Activated naive CD8-positive, alpha-beta T cell treated with anti-CD3 and anti-CD28 coated beads, Interleukin-2, amount 50 U/mL, for 16 hours (primary cell): ENCODE data around the gene RBM19.

ENCODE experiments used
- DNase-seq: peaks from one replicate; pipeline ENCODE4 v3.0.0-alpha.2; 2020; ENCODE audit warnings: low read depth, low spot score

The RBM19 gene

DNA sequence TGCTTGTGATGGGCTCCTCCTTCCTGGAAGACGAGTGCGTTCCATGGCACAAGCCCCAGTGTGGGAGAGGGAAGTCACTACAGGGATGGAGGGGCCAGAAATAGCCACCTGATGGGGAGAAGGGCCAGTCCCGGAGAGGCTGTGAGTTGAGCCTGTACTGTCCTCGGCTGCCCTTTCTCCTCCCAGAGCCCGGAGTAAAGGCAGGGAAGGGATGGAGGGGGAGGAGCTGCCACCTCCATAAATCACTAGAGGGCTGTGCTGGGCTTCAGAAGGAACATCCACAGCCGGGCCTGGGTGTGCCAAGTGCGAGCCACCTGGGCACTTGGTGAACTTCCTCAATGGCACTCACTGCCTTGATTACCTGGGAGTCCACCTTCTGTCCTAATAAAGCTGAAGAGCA lies 110.1 kb downstream of the RBM19 start:
- no peak for DNase-seq

DNA sequence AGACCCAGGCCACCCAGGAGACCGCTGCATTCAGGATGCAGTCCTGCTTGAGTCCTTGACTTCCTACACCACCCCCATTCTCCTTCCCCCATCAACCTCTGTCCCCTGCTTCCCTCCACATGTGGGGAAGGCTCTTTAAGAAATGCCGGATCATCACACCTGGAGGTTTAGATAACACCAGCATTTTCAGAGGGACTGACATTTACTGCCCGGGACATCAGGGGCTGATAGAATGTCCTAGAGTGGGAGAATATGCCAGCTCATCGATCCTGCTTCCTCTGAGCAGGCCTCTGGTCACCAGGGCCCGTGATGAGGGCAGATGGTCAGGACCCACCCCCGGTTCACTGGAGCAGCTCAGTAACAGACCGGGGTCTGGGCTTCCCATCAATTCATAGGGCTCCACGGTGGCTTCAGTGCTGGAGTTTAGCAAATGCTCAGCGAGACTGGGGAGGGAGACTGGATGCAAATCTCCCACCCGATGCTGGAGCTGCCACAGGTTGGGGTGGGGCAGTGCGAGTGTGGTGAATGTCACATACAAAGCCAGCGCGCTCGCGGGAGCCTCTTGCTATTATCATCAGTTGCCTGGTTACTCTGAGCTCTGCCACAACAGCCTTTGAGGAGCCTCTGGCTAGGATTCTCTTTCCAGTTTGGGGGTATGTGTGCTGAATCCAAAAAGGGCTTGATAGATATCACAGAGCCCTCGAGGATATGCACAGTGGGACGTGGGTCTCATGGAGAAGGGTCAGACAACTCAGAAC lies 111.6 kb downstream of the RBM19 start:
- no peak for DNase-seq

DNA sequence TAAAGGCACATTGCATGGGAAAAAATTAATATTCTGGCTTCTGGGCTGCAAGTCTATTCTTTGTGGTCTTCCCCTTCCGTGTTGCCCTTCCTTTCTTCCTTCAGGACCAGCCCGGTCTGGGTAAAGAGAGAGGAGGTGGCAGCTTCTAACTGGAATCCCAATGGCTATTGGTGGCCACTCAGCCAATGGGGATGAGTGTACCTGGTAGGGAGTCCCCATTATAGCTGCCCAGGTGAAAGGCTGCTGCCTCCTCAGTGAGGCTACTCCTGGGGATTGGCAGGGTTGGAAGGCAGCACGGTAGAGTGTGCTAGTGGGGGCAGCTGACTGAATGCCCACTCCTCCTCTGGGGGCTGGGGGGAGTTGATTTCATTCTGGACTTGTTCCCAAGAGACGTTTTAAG lies 112.6 kb downstream of the RBM19 start:
- DNase-seq: no peak

DNA sequence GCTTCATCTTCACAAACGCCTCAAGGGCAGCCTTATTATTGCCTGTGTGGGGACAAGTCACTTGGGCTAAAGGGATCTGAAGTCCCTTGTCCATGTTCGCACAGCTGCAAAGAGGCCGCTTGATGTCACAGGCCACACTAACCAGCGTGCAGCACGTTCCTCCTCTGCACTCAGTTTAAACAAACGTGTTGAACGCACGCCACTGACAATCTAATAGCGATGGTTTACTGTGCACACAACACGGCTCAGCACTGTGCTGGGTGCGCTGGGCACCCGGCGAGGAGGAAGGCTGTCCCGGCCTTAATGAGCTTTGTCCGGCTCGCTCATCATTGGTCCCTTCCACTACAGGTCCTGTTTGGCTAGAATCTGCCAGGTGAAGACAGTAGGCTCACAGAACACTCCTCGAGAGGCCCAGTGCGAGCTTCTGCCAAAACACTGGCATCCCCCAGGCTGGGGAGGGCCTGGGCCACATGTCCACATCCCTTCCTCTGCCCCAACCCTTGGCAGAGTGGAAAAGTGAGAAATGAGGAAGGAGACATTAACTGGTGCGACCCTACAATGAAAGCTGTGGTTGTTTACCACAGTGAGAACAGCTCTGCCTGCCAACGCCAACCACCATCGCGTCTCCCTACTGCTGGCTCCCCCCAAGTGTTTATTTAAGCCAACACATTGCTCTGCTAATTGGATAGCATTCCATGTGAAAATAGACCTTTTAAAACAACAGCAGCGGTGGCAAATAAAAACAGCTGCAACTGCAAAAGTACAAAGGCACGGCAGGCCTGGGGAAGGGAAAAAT lies 113.2 kb downstream of the RBM19 start:
- DNase-seq: no peak

DNA sequence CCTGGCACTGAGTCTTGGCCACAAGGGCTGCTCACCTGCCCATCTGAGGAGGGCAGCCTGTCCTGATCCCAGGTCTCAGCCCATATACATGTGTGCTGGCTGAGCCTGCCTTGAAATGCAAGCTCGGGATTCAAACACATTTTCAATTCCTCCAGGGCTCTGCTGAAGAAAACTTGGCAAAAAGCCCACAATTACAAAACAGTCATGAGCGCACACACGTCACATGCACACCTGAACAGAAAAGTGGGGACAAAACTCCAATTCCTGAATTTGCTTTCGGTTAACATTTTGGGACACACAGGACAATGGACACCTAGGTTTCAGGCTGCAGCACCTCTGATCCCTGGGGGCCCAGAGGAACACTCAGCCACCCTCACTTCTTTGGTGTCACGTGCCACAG lies 113.9 kb downstream of the RBM19 start:
- no peak for DNase-seq

DNA sequence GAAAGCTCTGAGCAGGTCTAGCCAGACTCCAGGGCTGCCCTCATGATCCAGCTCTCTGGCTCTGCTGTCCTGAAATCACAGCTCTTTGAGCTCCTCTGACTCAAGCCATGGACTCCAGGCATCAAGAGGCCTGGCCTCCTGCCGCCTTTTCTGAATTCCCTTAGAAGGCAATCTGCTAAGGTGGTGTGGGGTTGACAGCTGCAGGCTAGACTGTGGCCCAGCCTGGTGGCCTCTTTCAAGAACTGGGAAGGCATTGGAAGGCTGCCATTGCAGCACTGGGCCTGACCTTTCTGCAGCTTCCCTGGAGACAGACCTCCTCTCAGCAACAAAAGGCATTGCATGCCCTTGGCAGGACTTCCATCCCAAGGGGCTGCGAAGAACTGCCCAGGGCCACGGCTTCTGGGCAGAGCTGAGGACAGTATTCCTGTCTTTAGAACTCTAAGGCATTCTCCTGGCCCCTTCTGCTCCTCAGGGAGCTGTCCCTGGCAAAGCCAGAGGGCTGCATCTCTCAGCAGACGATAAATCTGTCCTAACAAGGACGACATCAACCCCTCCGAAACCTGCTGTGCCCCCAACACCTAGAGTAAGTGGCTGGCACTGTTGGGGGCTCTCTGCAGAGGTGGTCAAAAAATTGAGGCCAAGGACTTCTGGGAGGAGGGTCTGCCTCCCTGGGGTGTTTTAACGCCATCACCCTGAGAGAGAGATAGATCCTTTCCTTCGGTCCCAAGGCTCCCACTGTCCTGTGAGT lies 115.6 kb downstream of the RBM19 start:
- no peak for DNase-seq

DNA sequence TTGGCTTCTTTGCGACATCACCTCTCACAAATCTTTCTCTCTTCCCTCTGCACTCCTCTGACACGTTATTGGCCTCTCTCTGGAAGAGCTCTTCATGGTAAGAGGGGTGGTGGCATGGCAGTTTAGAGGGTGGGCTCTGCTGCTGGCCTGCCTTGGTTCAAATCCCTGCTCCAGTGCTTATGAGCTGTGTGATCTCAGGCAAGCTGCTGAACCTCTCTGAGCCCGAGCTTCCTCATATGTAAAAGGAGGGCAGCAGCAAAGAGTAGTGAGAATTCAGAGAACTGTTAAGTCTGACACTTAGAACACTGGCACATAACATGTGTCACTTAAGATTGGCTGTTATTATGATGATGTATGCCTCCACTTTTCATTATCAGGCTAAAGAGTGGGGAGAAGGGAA lies 118.3 kb downstream of the RBM19 start:
- no peak for DNase-seq

DNA sequence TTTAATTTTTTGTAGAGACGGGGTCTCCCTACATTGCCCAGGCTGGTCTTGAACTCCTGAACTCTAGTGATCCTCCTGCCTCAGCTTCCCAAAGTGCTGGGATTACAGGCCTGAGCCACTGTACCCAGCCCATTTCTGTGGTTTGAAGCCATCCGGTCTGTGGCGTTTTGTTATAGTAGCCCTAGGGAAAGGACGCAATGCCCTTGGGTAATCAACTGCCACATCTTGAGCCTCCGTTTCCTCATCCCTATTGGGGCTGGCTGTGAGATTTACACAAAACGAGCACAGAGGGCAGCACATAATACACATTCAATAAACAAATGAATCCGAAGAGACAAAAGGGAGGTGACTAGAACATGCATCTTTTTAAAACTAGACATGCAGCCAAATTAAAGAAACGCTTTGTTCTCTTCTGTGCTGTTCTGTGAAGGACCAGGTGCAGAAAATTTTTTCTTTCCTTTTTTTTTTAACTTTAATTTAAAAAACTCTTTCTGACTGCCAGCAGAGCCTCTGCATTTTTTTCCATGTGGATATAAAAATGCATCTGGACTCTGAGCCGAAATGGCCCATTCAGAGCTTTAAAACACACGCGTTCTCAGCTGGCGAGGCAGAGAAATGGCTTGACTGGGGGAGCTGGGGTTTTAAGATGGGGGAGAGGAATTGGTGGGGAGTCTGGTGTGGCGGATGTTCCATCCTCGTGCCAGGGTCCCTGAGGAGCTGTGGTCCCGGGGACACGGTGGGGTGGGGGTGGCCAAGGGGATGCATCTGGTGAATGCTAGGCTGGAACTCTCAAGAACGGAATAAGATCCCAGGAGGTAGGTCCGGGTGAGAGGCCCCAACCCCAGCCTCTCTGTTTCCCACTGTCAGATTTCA lies 119.0 kb downstream of the RBM19 start:
- DNase-seq: no peak

DNA sequence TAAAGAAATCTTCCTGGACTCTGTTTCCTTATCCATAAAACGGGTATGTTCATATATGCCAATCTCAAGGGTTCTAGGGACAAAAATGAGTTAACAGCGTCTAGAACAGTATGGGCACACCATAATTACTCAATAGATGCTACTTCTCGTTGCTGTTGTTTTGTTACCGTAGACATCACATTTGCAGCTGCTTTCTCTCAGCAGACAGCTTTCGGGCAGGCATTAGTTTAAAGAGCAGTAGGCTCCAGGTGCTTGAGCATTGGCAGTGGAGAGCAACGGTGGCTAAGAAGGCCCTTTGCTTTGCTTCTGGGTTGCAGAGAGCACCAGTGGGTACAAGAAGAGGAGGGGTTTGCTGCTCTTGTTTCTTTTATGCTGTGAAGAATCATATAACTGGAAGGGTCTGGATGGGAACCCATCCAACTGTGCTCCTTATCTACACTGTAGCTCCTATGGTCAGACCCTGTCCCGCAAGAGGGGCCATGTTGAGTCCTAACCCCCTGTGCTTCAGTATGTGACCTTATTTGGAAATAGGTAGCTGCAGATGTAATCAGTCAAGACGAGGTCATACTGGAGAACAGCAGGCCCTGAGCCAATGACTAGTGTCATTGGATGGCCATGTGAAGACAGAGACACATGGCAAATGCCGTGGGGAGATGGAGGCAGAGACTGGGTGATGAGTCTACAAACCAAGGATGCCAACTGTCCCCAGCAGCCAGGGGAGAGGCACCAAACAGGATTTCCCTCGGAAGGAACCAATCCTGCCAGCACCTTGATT lies 120.0 kb downstream of the RBM19 start:
- no peak for DNase-seq

DNA sequence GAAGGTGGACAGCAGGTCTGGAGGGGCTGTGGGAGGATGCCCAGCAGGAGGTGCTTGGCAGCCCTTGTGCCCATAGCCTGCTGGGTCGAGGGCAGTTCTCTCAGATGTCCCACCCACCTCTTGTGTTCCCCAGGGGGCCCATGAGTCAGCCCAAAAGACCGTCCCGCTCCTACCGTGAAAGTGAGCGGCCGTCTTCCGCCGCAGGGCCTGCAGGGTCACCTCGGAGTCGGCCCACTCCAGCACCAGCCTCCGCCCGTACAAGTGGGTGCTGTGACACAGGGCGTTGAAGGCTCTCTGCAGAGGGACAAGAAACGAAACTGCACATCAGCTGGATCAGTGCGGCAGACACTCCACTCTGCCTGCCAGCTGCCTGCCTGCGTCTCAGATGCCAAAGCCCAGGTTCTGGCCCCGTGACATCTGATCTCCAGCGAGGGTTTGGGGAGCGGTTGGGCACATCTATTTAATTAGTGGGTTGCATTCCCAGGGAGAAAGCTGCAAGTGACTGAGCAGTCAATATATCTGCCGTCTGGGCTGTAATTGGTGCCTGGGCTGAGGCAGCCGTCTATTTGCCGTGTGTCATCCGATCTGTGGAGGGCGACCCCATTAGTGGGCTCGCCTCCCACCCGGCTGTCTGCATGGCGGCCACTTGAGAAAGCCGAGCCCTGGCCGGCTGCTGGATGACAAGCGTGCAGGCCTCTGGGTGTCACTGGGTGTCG lies 121.5 kb downstream of the RBM19 start:
- no peak for DNase-seq

DNA sequence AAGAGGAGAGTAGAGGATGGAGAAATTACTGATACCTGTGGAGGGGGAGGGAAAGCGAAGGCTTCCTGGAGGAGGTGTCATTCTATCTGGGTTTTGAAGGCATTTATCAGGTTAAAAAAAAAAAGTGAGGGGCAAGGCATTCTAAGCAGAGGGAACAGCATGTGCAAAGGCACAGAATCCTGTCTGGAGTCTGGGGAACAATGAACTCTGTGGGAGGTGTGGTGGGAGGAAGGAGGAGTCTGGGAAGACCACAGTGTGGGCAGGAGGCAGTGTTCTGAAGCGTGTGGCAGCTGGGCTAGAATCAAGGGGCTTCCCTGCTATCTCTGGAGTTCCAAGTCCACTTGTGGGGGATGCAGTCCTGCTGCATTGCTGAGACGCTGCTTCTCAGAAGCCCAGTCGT lies 123.4 kb downstream of the RBM19 start:
- DNase-seq: no peak

DNA sequence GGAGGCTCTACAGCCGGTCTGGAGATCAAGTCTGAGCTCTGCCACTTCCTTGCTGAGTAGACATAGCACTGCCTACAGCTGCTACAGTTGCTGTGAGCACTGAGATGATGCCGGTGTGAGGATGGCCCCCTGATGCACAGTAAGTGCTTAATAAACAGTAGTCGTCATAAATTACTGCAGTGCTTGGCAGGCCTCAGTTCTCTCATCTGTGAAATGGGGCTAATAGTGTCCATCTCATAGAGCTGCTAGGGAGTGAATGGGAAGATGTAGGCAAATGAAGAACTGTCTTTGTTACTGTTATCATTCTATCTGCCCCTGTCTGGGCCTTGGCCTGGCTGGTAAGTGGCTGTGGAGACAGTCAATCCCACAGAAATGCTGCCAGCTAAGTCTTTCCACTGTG lies 124.3 kb downstream of the RBM19 start:
- DNase-seq: no peak

DNA sequence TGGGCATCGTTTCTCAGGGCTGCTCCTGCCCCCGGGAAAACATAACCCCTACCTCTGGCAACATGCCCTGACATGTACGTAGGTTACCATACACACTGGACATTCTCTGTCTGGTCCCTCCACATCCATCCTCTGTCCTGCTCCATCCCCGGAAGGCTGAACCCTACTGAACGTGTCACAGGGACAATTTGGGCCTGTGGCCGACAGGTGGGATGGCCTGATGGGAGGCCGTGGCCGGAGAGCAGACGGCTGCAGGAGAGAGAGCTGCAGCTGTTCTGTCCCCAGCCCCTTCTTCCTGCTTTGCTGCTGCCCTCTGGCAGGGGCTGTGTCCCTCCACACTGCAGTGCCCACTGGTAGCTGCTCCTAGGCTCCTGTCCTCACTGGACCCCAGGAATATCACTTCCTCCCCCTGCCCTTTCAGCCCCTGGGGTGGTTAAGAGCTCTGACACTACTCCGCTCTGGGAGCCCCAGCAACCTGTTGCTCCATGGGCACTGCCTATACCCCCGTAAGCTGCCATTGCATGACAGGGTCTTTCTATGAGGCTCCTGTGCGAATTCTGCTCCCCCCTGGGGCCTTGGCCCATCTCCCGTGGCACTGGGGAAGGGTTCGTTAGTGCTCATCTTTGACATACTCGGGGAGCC lies 125.6 kb downstream of the RBM19 start:
- DNase-seq: no peak

DNA sequence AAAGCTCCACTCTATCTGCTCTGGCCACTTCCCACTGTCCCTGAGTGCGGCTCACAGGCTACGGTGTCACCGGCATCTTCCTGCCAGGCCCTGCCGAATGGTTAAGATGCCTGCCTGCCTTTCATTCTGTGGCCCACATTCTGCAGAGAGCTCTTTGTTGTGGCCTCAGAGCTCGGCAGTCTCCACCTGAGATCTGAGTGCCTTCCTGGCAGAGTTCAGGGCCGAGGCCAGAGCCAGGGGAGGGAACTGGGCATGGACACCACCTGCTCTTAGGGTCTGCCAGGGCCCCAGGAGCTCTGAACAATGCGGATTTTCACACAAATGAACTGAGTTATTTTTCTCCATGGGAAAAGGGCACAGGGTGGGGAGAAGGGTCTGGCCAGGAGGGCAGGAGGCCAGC lies 127.2 kb downstream of the RBM19 start:
- no peak for DNase-seq

DNA sequence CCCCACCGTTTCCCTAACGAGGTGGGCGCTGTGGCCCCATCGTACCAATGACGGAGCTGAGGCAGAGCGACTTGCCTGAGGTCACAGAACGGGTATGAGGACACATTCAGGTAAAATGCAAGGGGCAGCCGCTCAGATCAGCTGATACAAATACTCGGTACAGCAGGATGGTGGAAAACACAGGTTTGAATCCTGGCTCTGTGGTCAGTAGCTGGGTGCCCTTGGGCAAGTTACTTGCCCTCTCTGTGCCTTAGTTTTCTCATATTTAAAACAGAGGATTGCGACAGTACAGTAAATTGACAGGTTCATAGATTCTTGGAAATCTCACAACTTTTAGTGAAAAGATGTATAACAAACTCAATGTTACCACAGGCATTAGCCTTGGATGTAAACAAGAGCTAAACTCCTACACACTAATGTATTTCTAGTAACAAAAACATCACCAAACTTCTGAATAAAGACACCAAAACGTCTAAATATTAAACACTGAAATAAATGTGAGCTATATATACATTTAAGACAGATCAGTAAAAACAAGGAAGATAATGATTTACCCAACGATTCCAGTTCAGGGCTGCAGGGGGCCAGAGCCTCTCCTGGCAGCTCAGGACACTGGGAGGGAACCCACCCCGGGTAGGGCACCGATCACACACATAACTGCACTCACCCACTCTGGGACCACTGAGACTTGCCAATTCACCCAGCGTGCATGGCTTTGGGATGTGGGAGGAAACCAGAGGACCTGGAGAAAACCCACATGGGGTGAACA lies 128.4 kb downstream of the RBM19 start:
- DNase-seq: no peak

DNA sequence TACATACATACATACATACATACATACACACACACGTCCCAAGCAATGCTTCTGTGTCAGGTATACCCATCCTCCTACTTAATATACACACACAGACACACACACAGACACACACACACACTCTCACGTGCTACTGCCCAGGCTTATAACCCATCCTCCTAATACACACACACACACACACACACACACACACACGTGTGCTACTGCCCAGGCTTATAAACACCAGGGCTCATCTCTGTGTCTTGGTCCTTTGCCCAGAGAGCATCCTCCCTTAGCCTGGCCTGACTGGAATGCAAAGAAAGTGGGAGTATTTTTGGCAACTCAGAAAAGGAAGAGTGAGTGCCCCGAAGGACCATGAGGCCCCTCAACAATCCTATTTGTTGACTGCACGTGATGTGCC lies 129.0 kb downstream of the RBM19 start:
- DNase-seq: no peak

DNA sequence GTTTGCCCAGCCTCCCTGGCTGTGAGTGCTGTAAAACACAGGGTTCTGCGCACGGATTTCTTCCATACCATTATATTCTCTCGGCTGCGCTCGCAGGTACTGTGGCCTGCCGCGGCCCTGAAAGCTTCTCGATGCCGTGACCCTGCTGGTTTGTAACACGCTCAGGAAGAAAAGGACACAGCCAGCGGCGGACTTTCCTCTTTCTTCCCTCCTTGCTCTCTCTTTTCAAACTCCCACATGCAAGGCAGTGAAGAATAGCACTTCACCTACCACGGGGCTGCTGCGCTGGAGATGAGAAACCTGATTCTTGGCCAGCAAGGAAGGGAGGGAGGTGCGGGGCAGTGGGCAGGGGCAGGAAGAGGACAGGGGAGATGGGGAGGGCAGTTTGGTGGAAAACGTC lies 130.2 kb downstream of the RBM19 start:
- no peak for DNase-seq

DNA sequence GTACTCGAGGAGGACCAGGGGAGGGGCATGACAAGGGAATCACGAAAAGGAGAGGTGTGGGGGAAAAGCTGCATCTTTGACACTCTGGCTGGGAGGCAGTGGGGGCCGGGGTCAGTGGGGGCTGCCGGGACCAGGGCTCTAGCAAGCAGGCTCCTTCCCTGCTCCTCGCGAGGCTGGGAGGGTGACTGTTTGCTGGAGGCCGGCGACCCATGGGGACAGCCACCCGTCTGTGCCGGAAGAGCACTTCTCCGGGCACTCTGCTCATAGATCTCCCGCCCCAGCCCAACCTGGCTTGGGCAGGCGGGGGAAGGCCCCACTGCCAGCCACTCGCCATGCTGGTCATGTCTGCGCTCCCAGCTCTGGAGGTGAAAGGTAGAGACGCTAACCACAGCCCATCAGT lies 130.7 kb downstream of the RBM19 start:
- DNase-seq: no peak

DNA sequence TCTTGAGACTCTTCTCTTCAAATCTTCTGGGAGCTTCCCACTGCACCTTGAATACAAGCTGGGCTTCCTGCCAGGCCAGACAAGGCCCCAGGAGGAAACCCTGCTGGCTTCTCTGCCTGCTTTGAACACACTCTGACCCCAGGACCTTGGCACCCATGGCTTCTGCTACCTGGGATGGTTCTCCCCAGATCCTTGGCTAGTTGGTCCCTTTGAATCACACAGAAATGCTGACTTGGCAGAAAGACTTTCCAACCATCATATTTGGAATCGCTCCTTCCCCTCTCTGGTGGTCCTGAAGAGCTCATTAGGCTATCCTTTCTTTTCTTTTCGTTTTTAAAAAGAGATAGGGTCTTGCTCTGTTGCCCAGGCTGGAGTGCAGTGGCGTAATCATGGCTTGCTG lies 132.7 kb downstream of the RBM19 start:
- no peak for DNase-seq
